GM23248 (cell line): ENCODE results near the gene C10orf90. TPM values are rescaled to one million over a fixed set of nuclear protein-coding genes. Genes with fewer than 3 reads are reported as not detected.

Experiments used
- DNase-seq: peaks from one replicate; pipeline ENCODE4 v3.0.0-alpha.2; 2015
- H2AFZ ChIP-seq: fragments of 200-600 bp; sonication (generic); 2 replicates; pipeline ENCODE4 v1.6.1; 2016; ENCODE audit warnings: antibody characterized with exemption
- H3F3A ChIP-seq: fragments of 200-600 bp; sonication (generic); 2 replicates; pipeline ENCODE4 v1.6.1; 2016; ENCODE audit warnings: mild to moderate bottlenecking, antibody characterized with exemption, mixed run types; ENCODE audit not compliant: insufficient read depth
- H3K27ac ChIP-seq: fragments of 200-600 bp; sonication (generic); 2 replicates; pipeline ENCODE4 v1.5.1; 2016; ENCODE audit warnings: mild to moderate bottlenecking
- H3K27me3 ChIP-seq: fragments of 200-600 bp; sonication (generic); replicated peaks from 2 replicates; pipeline ENCODE4 v1.6.1; 2016; ENCODE audit warnings: mild to moderate bottlenecking; ENCODE audit not compliant: insufficient read depth
- H3K36me3 ChIP-seq: fragments of 200-600 bp; sonication (generic); 2 replicates; pipeline ENCODE4 v1.6.1; 2016; ENCODE audit warnings: low read depth, mild to moderate bottlenecking
- H3K4me1 ChIP-seq: fragments of 200-600 bp; sonication (generic); 2 replicates; pipeline ENCODE4 v1.6.1; 2016; ENCODE audit warnings: mild to moderate bottlenecking; ENCODE audit not compliant: insufficient read depth
- H3K4me2 ChIP-seq: fragments of 200-600 bp; sonication (generic); one replicate; pipeline ENCODE4 v1.6.1; 2016; ENCODE audit warnings: mild to moderate bottlenecking; ENCODE audit not compliant: unreplicated experiment
- H3K4me3 ChIP-seq: fragments of 200-600 bp; sonication (generic); 2 replicates; pipeline ENCODE4 v1.5.1; 2016; ENCODE audit warnings: mild to moderate bottlenecking
- H3K79me2 ChIP-seq: fragments of 200-600 bp; sonication (generic); 2 replicates; pipeline ENCODE4 v1.6.1; 2016; ENCODE audit warnings: mild to moderate bottlenecking; ENCODE audit not compliant: insufficient read depth
- H3K9ac ChIP-seq: fragments of 200-600 bp; sonication (generic); 2 replicates; pipeline ENCODE4 v1.6.1; 2016; ENCODE audit warnings: mild to moderate bottlenecking
- H3K9me2 ChIP-seq: fragments of 200-600 bp; sonication (generic); 2 replicates; pipeline ENCODE4 v1.6.1; 2016; ENCODE audit warnings: mixed run types, mild to moderate bottlenecking, moderate library complexity; ENCODE audit not compliant: insufficient read depth
- H3K9me3 ChIP-seq: fragments of 200-600 bp; sonication (generic); one replicate; pipeline ENCODE4 v1.6.1; 2017; ENCODE audit warnings: low read depth
- H4K20me1 ChIP-seq: fragments of 200-600 bp; sonication (generic); 2 replicates; pipeline ENCODE4 v1.6.0; 2016; ENCODE audit not compliant: insufficient read depth
- EZH2 ChIP-seq: fragments of 200-600 bp; sonication (generic); IDR thresholded peaks from 2 replicates; pipeline ENCODE4 v1.6.1; 2018; ENCODE audit warnings: antibody characterized with exemption, mild to moderate bottlenecking; ENCODE audit not compliant: insufficient read depth, poor library complexity, severe bottlenecking
- EZH2phosphoT487 ChIP-seq: fragments of 200-600 bp; sonication (generic); IDR thresholded peaks from 2 replicates; pipeline ENCODE4 v1.6.1; 2018; ENCODE audit warnings: antibody characterized with exemption, moderate library complexity, mild to moderate bottlenecking, low read depth; ENCODE audit not compliant: insufficient read depth
- WGBS, 2 experiments: methylation state at CpG; one replicate each; pipeline ENCODE4 v1.1.6; 2015 to 2017; ENCODE audit warnings: low lambda C conversion rate in 2 of 2, low coverage in 1 of 2; ENCODE audit errors: missing lambda C conversion rate in 2 of 2; 5-methylcytosine and 5-hydroxymethylcytosine counted together
- in situ Hi-C: fragments of 300-500 bp; cut with MboI; formaldehyde crosslinking; loops from 2 replicates; pipeline ENCODE4 v1.15.0; 2020
- polyA plus RNA-seq: library from polyadenylated mRNA; unstranded; fragments of >200 nt; fragmentation: Nextera tagmentation; extraction: Ambion mirVana; gene quantifications from 2 replicates; pipeline ENCODE4 v1.2.1, GENCODE V29; 2016
- total RNA-seq: library from RNA; depleted of rRNA; stranded (reverse); fragments of >200 nt; shearing (Covaris generic); gene quantifications from 2 replicates; pipeline ENCODE4 v1.2.3, GENCODE V29; 2014

The C10orf90 gene
- total and polyA plus RNA-seq, 2 experiments from 2014 or later = 0.22 to 0.71 TPM

DNA sequence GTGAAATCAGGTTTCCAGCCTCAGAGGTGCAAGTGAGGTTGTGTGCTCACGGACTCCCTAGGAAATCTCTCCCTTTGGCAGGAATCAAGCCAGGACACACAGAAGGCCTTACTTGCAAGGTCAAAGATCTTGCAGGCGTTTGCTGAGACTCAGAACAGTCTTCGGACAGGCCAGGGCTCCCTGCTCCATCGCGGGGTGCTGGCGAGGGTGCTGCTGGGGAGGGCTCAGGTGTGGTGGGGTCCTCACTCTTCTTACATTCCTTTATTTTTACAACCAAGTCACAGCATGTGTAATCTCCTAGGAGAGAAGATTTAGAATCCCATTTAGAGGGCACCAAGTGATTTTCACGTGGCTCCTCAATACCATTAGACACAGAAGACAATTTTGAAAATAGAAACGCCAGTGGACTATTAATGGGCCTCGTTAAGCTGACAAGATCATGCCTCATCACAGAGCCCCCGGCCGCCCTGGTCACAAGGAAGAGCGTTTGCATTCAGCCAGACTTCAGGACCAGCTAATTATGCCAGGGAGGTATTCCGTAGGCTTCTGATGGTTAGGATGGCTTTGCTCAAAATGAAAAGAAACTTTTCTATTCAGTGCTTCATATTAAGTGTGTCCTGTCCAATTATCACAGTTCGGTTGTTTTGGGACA lies 209.1 kb downstream of the C10orf90 start:
- Histone ChIP-seq H3K4me2 (no peak overlapping the region), H3K9ac (no peak overlapping the region), H3K79me2 (no peaks in the 10 kb centered on the region), H3K27ac (no peak overlapping the region), H3K4me1 (peaks cover 25% of the 10 kb centered on the region), H2AFZ (no peak overlapping the region), H3K36me3 (no peaks in the 10 kb centered on the region), H3K9me3 (no peaks in the 10 kb centered on the region), H3K9me2 (no peaks in the 10 kb centered on the region), H3K27me3 (no peaks in the 10 kb centered on the region), H3K4me3 (no peak overlapping the region), H4K20me1 (no peaks in the 10 kb centered on the region), H3F3A (peaks cover 23% of the 10 kb centered on the region)
- TF ChIP-seq EZH2 = no peak
- no peak for TF ChIP-seq EZH2phosphoT487
- 95 to 97% methylated on average over 14 of the region's 14 CpGs for WGBS, 2 experiments
- DNase-seq = no peak
- in situ Hi-C loops = no loop called here

DNA sequence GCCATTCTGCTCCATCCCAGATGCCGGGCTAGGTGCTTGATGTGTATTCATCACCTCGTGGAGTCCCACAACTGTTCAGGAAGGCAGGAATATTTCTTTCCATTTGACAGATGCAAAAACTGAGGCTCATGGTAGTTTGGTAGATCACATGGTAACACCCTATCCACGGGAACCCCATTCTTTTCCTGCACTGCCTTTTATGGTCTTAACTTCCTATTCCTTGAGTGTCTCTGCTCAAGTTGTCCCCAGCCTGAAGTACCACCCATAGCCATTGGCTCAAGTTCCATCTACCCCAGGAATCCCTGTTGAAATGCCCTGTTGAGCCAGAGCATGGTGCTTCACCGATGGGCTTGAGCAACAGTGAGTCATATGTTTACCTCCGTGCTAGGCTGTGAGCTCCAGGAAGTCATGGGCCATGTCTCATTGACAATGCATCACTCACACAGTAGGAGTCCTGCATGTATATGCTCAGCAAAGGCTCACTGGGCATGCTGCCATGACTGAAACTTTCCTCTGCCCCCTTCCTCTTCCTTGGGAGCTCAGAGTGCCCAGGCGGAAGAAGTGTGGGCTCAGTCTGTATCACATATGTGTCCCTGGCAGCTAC lies 210.5 kb downstream of the C10orf90 start:
- peak; percentile 96 for DNase-seq
- TF ChIP-seq EZH2 (no peak), EZH2phosphoT487 (no peak)
- no peaks in the 10 kb centered on the region for H3K36me3 ChIP-seq
- H3K27me3 ChIP-seq = no peaks in the 10 kb centered on the region
- H3K4me1 ChIP-seq = peaks cover 25% of the 10 kb centered on the region
- peak overlapping the region; percentile 32; the same call in 1 of the 2 replicates for H2AFZ ChIP-seq
- no peaks in the 10 kb centered on the region for H3K9me3 ChIP-seq
- 30 to 34% methylated on average over 6 of the region's 6 CpGs for WGBS, 2 experiments
- in situ Hi-C loops = no loop called here
- no peak overlapping the region for H3K4me3 ChIP-seq
- no peaks in the 10 kb centered on the region for H3K9me2 ChIP-seq
- H3F3A ChIP-seq = peaks cover 23% of the 10 kb centered on the region
- peak overlapping the region; percentile 38 for H3K4me2 ChIP-seq
- H3K27ac ChIP-seq = peak overlapping the region; percentile 87
- no peaks in the 10 kb centered on the region for H4K20me1 ChIP-seq
- H3K79me2 ChIP-seq = no peaks in the 10 kb centered on the region
- H3K9ac ChIP-seq = peak overlapping the region; percentile 53

DNA sequence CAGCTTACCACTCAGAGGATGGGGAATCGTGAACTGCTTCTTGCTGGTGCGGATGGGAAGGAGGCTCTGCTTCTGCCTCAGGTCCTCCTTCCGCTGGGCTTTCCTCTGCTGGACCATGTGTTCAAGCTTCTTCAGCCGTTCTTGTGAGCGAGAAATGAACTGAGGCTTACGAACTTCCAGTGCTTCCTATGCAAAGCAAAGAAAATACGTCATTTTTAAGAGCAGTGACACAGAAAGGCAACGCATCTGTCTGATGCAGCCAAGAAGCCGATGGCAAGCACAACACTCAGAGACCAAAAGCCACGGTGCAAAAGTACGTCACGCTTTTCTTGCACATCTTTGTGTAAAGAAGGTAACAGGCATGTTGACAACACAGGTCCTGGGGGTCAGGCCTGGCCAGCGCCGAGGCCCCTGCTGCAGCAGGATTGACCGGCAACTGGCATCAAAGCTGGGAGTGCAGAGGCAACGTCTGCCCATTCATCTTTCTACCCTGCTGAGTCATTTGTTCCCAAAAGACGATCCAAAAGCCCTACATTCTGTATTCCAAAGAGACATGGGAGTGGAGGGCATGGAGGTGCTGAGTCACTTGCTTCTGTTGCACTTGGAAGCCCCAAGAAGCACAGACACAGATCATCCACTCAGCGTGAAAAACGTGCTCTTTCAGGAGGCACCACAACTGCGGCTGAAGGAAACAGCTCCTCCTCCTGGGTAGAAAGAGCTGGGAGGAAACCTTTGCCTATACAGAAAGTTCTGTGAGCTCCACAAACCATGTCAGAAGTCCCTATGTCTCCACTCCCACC lies 211.3 kb downstream of the C10orf90 start:
- peak; percentile 93 for DNase-seq

DNA sequence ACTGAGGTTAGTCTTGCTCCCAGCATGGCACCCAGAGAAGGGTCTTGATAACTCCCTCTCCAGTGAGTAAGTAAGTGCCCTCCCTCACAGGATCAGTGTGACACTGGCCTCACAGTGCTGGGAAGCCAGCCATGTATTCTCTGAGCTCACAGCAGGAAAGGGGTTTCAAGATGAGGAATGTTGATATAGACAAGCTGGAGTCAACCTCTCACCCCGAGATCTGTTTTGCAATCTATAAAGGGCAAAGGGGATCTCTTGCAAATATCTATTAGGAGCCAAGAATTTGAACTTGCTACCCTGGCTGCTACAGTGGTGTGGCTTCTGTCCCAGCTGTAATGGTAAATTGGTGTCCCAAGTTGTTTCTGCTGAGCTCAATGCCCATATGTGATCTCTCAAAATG lies 212.0 kb downstream of the C10orf90 start:
- DNase-seq = peak; percentile 56
- no peaks in the 10 kb centered on the region for H3K79me2 ChIP-seq
- no peaks in the 10 kb centered on the region for H4K20me1 ChIP-seq
- peaks cover 25% of the 10 kb centered on the region for H3K4me1 ChIP-seq
- peak overlapping the region; percentile 87 for H3K27ac ChIP-seq
- no peak overlapping the region for H3K9ac ChIP-seq
- H3F3A ChIP-seq = peaks cover 23% of the 10 kb centered on the region
- no peaks in the 10 kb centered on the region for H3K36me3 ChIP-seq
- no peaks in the 10 kb centered on the region for H3K27me3 ChIP-seq
- TF ChIP-seq EZH2phosphoT487 = no peak
- TF ChIP-seq EZH2 = no peak
- no peaks in the 10 kb centered on the region for H3K9me3 ChIP-seq
- in situ Hi-C loops = no loop called here
- WGBS, 2 experiments = 6% methylated on average over 1 of the region's 1 CpG
- no peak overlapping the region for H3K4me3 ChIP-seq
- no peak overlapping the region for H2AFZ ChIP-seq
- H3K9me2 ChIP-seq = no peaks in the 10 kb centered on the region
- H3K4me2 ChIP-seq = no peak overlapping the region

More for the DNA sequence above, 211.3 kb downstream of the C10orf90 start:
- Histone ChIP-seq H3F3A (peaks cover 23% of the 10 kb centered on the region), H3K4me1 (peaks cover 25% of the 10 kb centered on the region), H2AFZ (peak overlapping the region; percentile 32; the same call in 1 of the 2 replicates), H3K36me3 (no peaks in the 10 kb centered on the region), H3K9me2 (no peaks in the 10 kb centered on the region), H3K9ac (peak overlapping the region; percentile 53), H3K27ac (peak overlapping the region; percentile 87), H3K27me3 (no peaks in the 10 kb centered on the region), H3K4me3 (no peak overlapping the region), H3K79me2 (no peaks in the 10 kb centered on the region), H3K9me3 (no peaks in the 10 kb centered on the region), H3K4me2 (peak overlapping the region; percentile 47), H4K20me1 (no peaks in the 10 kb centered on the region)
- WGBS, 2 experiments = 66 to 74% methylated on average over 20 of the region's 20 CpGs
- TF ChIP-seq EZH2phosphoT487 = no peak
- TF ChIP-seq EZH2 = no peak
- in situ Hi-C loops = no loop called here
